HUES64 (cell line): ENCODE data around the gene SH2D4B.

Source experiments
- H3K27ac ChIP-seq: 2 replicates; pipeline ENCODE4 v1.7.0; 2013; ENCODE audit warnings: low read depth, low read length, inconsistent platforms
- H3K27me3 ChIP-seq: 2 replicates; pipeline ENCODE4 v1.6.1; 2013; ENCODE audit warnings: mild to moderate bottlenecking, low read length; ENCODE audit not compliant: insufficient read depth
- H3K36me3 ChIP-seq: 2 replicates; pipeline ENCODE4 v1.6.1; 2013; ENCODE audit warnings: mild to moderate bottlenecking, low read length; ENCODE audit not compliant: insufficient read depth
- H3K4me1 ChIP-seq: 2 replicates; pipeline ENCODE4 v1.6.1; 2013; ENCODE audit warnings: mild to moderate bottlenecking, low read length, moderate library complexity; ENCODE audit not compliant: insufficient read depth
- H3K4me3 ChIP-seq: 2 replicates; pipeline ENCODE4 v1.5.1; 2013; ENCODE audit warnings: mild to moderate bottlenecking, low read length, moderate library complexity
- H3K9ac ChIP-seq: 2 replicates; pipeline ENCODE4 v1.6.1; 2013; ENCODE audit warnings: mild to moderate bottlenecking, low read depth, low read length
- H3K9me3 ChIP-seq: 2 replicates; pipeline ENCODE4 v1.6.1; 2013; ENCODE audit warnings: low read depth, low read length; ENCODE audit not compliant: insufficient read depth
- WGBS: fragments of 150-250, 120-280 bp; methylation state at CpG from one replicate; pipeline ENCODE4 v1.1.7; 2013; ENCODE audit warnings: missing lambda C conversion rate; 5-methylcytosine and 5-hydroxymethylcytosine counted together

Gene SH2D4B

GRCh38 chr10:80660736-80661135 lies 123.0 kb downstream of the SH2D4B start:
- no peaks in the 10 kb centered on the region for H3K9me3 ChIP-seq
- H3K4me3 ChIP-seq, result no peak overlapping the region
- no peak overlapping the region for H3K27ac ChIP-seq
- peaks cover 14% of the 10 kb centered on the region for H3K4me1 ChIP-seq
- no peaks in the 10 kb centered on the region for H3K36me3 ChIP-seq
- no peaks in the 10 kb centered on the region for H3K27me3 ChIP-seq
- WGBS, result 91% methylated on average over 6 of the region's 7 CpGs
- no peak overlapping the region for H3K9ac ChIP-seq

- peaks cover 14% of the 10 kb centered on the region for H3K4me1 ChIP-seq
- H3K36me3 ChIP-seq, result no peaks in the 10 kb centered on the region
- no peak overlapping the region for H3K4me3 ChIP-seq
- H3K27ac ChIP-seq, result no peak overlapping the region
- H3K27me3 ChIP-seq, result no peaks in the 10 kb centered on the region
- 93% methylated on average over 3 of the region's 3 CpGs for WGBS
- no peak overlapping the region for H3K9ac ChIP-seq
- H3K9me3 ChIP-seq, result no peaks in the 10 kb centered on the region
Observed at GRCh38 chr10:80661526-80661925, 123.8 kb downstream of the SH2D4B start.

GRCh38 chr10:80662429-80663261 lies 124.9 kb downstream of the SH2D4B start:
- no peaks in the 10 kb centered on the region for H3K9me3 ChIP-seq
- H3K9ac ChIP-seq, result peak overlapping the region; percentile 54; the same call in 1 of the 2 replicates
- 11% methylated on average over 19 of the region's 19 CpGs for WGBS
- H3K27ac ChIP-seq, result peak overlapping the region; percentile 58; the same call in 1 of the 2 replicates
- H3K4me3 ChIP-seq, result peak overlapping the region; percentile 49
- no peaks in the 10 kb centered on the region for H3K36me3 ChIP-seq
- peaks cover 14% of the 10 kb centered on the region for H3K4me1 ChIP-seq
- H3K27me3 ChIP-seq, result no peaks in the 10 kb centered on the region

- Histone ChIP-seq H3K36me3 (no peaks in the 10 kb centered on the region), H3K27me3 (no peaks in the 10 kb centered on the region), H3K27ac (no peak overlapping the region), H3K4me3 (no peak overlapping the region), H3K4me1 (peaks cover 14% of the 10 kb centered on the region), H3K9ac (no peak overlapping the region), H3K9me3 (no peaks in the 10 kb centered on the region)
- WGBS, result 27% methylated on average over 10 of the region's 10 CpGs
Observed at GRCh38 chr10:80664071-80664680, 126.5 kb downstream of the SH2D4B start.

GRCh38 chr10:80669485-80669884 lies 131.8 kb downstream of the SH2D4B start:
- no peaks in the 10 kb centered on the region for H3K36me3 ChIP-seq
- no peaks in the 10 kb centered on the region for H3K27me3 ChIP-seq
- WGBS, result 94% methylated on average over 2 of the region's 2 CpGs
- no peaks in the 10 kb centered on the region for H3K9me3 ChIP-seq
- no peak overlapping the region for H3K4me3 ChIP-seq
- H3K27ac ChIP-seq, result no peak overlapping the region
- 0 out of 2 replicates have a peak, but pooled peaks cover under 1% of the 10 kb centered on the region for H3K4me1 ChIP-seq
- no peak overlapping the region for H3K9ac ChIP-seq

GRCh38 chr10:80670774-80671173 lies 133.1 kb downstream of the SH2D4B start:
- WGBS, result 97% methylated on average over 6 of the region's 6 CpGs
- no peaks in the 10 kb centered on the region for H3K9me3 ChIP-seq
- no peak overlapping the region for H3K27ac ChIP-seq
- H3K4me1 ChIP-seq, result no peaks in the 10 kb centered on the region
- H3K9ac ChIP-seq, result no peak overlapping the region
- H3K4me3 ChIP-seq, result no peak overlapping the region
- H3K27me3 ChIP-seq, result no peaks in the 10 kb centered on the region
- no peaks in the 10 kb centered on the region for H3K36me3 ChIP-seq

- no peaks in the 10 kb centered on the region for H3K4me1 ChIP-seq
- no peak overlapping the region for H3K27ac ChIP-seq
- H3K9ac ChIP-seq, result no peak overlapping the region
- H3K36me3 ChIP-seq, result no peaks in the 10 kb centered on the region
- 95% methylated on average over 5 of the region's 5 CpGs for WGBS
- H3K9me3 ChIP-seq, result no peaks in the 10 kb centered on the region
- H3K27me3 ChIP-seq, result no peaks in the 10 kb centered on the region
- no peak overlapping the region for H3K4me3 ChIP-seq
Observed at GRCh38 chr10:80671847-80672246, 134.1 kb downstream of the SH2D4B start.

GRCh38 chr10:80672613-80673012 lies 134.9 kb downstream of the SH2D4B start:
- H3K4me3 ChIP-seq, result no peak overlapping the region
- H3K27ac ChIP-seq, result no peak overlapping the region
- WGBS, result 97% methylated on average over 2 of the region's 3 CpGs
- H3K27me3 ChIP-seq, result no peaks in the 10 kb centered on the region
- H3K4me1 ChIP-seq, result no peaks in the 10 kb centered on the region
- H3K9me3 ChIP-seq, result no peaks in the 10 kb centered on the region
- H3K36me3 ChIP-seq, result no peaks in the 10 kb centered on the region
- H3K9ac ChIP-seq, result no peak overlapping the region

GRCh38 chr10:80674809-80675208 lies 137.1 kb downstream of the SH2D4B start:
- no peak overlapping the region for H3K27ac ChIP-seq

GRCh38 chr10:80681142-80681541 lies 143.4 kb downstream of the SH2D4B start:
- Histone ChIP-seq H3K36me3 (no peaks in the 10 kb centered on the region), H3K27me3 (no peaks in the 10 kb centered on the region), H3K4me1 (no peaks in the 10 kb centered on the region), H3K4me3 (no peak overlapping the region), H3K27ac (no peak overlapping the region), H3K9ac (no peak overlapping the region), H3K9me3 (no peaks in the 10 kb centered on the region)
- WGBS, result 63% methylated on average over 1 of the region's 1 CpG

More at GRCh38 chr10:80674809-80675208, 137.1 kb downstream of the SH2D4B start:
- WGBS, result no CpG with 5 or more reads among the region's 1 CpG
- Histone ChIP-seq H3K36me3 (no peaks in the 10 kb centered on the region), H3K9me3 (no peaks in the 10 kb centered on the region), H3K4me1 (no peaks in the 10 kb centered on the region), H3K4me3 (no peak overlapping the region), H3K27me3 (no peaks in the 10 kb centered on the region), H3K9ac (no peak overlapping the region)

- H3K4me3 ChIP-seq, result no peak overlapping the region
- no peak overlapping the region for H3K9ac ChIP-seq
- no peaks in the 10 kb centered on the region for H3K27me3 ChIP-seq
- no peaks in the 10 kb centered on the region for H3K36me3 ChIP-seq
- H3K4me1 ChIP-seq, result no peaks in the 10 kb centered on the region
- 50% methylated on average over 1 of the region's 1 CpG for WGBS
- H3K9me3 ChIP-seq, result no peaks in the 10 kb centered on the region
- H3K27ac ChIP-seq, result no peak overlapping the region
Observed at GRCh38 chr10:80684259-80684658, 146.6 kb downstream of the SH2D4B start.
